Endodermal cell (in vitro differentiated cells): ENCODE measurements around the gene FEM1C. TPM values are rescaled to one million over a fixed set of nuclear protein-coding genes. Genes with fewer than 3 reads are reported as not detected.

Source experiments
- DNase-seq: peaks from one replicate; pipeline ENCODE4 v3.0.0-alpha.2; 2017
- H3K27ac ChIP-seq: 2 replicates; pipeline ENCODE4 v1.5.1; 2013; ENCODE audit warnings: mild to moderate bottlenecking, low read depth, low read length, moderate library complexity
- H3K27me3 ChIP-seq: 2 replicates; pipeline ENCODE4 v1.6.1; 2013; ENCODE audit warnings: mild to moderate bottlenecking, low read length, moderate library complexity; ENCODE audit not compliant: insufficient read depth, control insufficient read depth, poor library complexity, severe bottlenecking
- H3K36me3 ChIP-seq: 2 replicates; pipeline ENCODE4 v1.7.0; 2013; ENCODE audit warnings: mild to moderate bottlenecking, low read length, moderate library complexity; ENCODE audit not compliant: control insufficient read depth, insufficient read depth
- H3K4me1 ChIP-seq: one replicate; pipeline ENCODE4 v1.7.0; 2013; ENCODE audit warnings: low read length; ENCODE audit not compliant: control insufficient read depth, insufficient read depth
- H3K4me3 ChIP-seq: 2 replicates; pipeline ENCODE4 v1.5.1; 2013; ENCODE audit warnings: mild to moderate bottlenecking, low read length, moderate library complexity
- H3K9ac ChIP-seq: 2 replicates; pipeline ENCODE4 v1.6.1; 2013; ENCODE audit warnings: mild to moderate bottlenecking, low read length, moderate library complexity; ENCODE audit not compliant: poor library complexity, severe bottlenecking; ENCODE audit errors: extremely low read depth
- H3K9me3 ChIP-seq: 2 replicates; pipeline ENCODE4 v1.6.1; 2013; ENCODE audit warnings: mild to moderate bottlenecking, low read length, moderate library complexity; ENCODE audit not compliant: control insufficient read depth
- H3K27ac Mint-ChIP-seq: 2 replicates; pipeline ENCODE4 v1.8.0; 2020; ENCODE audit warnings: mixed read lengths
- H3K27me3 Mint-ChIP-seq: 2 replicates; pipeline ENCODE4 v1.8.0; 2021; ENCODE audit warnings: mild to moderate bottlenecking, mixed read lengths; ENCODE audit not compliant: insufficient read depth
- H3K36me3 Mint-ChIP-seq: 2 replicates; pipeline ENCODE4 v1.8.0; 2020; ENCODE audit warnings: low read depth, mixed read lengths
- H3K4me1 Mint-ChIP-seq: 2 replicates; pipeline ENCODE4 v1.8.0; 2020; ENCODE audit warnings: mixed read lengths
- H3K4me3 Mint-ChIP-seq: 2 replicates; pipeline ENCODE4 v1.8.0; 2020; ENCODE audit warnings: mild to moderate bottlenecking, moderate library complexity, mixed read lengths
- H3K9me3 Mint-ChIP-seq: 2 replicates; pipeline ENCODE4 v1.8.0; 2020; ENCODE audit warnings: mild to moderate bottlenecking, mixed read lengths
- CTCF ChIP-seq: fragments of 200-600 bp; sonication (generic); conservative IDR thresholded peaks from 2 replicates; pipeline ENCODE4 v1.5.0; 2021; ENCODE audit warnings: antibody characterized with exemption, mild to moderate bottlenecking
- WGBS, 2 experiments: methylation state at CpG; one replicate each; pipeline versions ENCODE4 v1.1.5 to v1.1.7; 2013; ENCODE audit warnings: missing lambda C conversion rate in 2 of 2, mixed read lengths in 1 of 2; ENCODE audit not compliant: insufficient coverage in 1 of 2, insufficient read length in 1 of 2; 5-methylcytosine and 5-hydroxymethylcytosine counted together
- total RNA-seq, 2 donors: library from RNA; stranded (reverse); fragmentation: NEBNext Ultra II Directional in 1 of 2; extraction: Animal tissue kit (Norgen Biotek cat#: 25700) in 1 of 2; gene quantifications; 2 replicates in 1 of 2; 3 replicates in 1 of 2; pipeline ENCODE4 v1.2.1, GENCODE V29; 2021

Gene FEM1C
- total RNA-seq, 2 donors from 2014 or later: 12.3 to 14.4 TPM

DNA sequence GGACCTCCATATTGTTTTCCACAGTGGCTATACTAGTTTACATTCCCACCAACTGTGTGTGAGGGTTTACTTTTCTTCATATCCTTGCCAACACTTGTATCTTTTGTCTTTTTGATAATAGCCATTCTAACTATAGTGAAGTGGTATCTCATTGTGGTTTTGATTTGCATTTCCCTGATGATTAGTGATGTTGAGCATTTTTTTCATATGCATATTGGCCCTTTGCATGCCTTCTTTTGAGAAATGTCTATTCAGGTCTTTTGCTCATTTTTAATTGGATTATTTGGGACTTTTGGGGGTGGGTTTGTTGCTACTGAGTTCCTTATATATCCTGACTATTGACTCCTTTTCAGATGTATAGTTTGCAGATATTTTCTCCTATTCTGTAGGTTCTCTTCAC lies 44.4 kb downstream of the FEM1C start:
- no peak overlapping the region for H3K4me3 ChIP-seq
- no peak overlapping the region for H3K9ac ChIP-seq
- Mint-ChIP-seq H3K27ac (no peak overlapping the region), H3K4me1 (no peaks in the 10 kb centered on the region), H3K27me3 (no peaks in the 10 kb centered on the region), H3K36me3 (no peaks in the 10 kb centered on the region), H3K4me3 (no peak overlapping the region), H3K9me3 (peaks cover 2% of the 10 kb centered on the region)
- H3K4me1 ChIP-seq: no peaks in the 10 kb centered on the region
- no peak for TF ChIP-seq CTCF
- no peaks in the 10 kb centered on the region for H3K27me3 ChIP-seq
- peaks cover 3% of the 10 kb centered on the region for H3K9me3 ChIP-seq
- DNase-seq: no peak
- no peaks in the 10 kb centered on the region for H3K36me3 ChIP-seq
- no peak overlapping the region for H3K27ac ChIP-seq

GRCh38 chr5:115496936-115497576 lies 47.5 kb downstream of the FEM1C start:
- Histone ChIP-seq H3K36me3 (no peaks in the 10 kb centered on the region), H3K4me1 (no peaks in the 10 kb centered on the region), H3K27me3 (no peaks in the 10 kb centered on the region), H3K9me3 (peaks cover 3% of the 10 kb centered on the region), H3K4me3 (no peak overlapping the region), H3K9ac (no peak overlapping the region), H3K27ac (no peak overlapping the region)
- no peaks in the 10 kb centered on the region for H3K9me3 Mint-ChIP-seq
- H3K4me1 Mint-ChIP-seq: peaks cover 7% of the 10 kb centered on the region
- DNase-seq: no peak
- WGBS, 2 experiments: 89 to 100% methylated on average over 2 to 5 of the region's 5 CpGs
- no peaks in the 10 kb centered on the region for H3K36me3 Mint-ChIP-seq
- no peak overlapping the region for H3K27ac Mint-ChIP-seq
- TF ChIP-seq CTCF: no peak
- no peaks in the 10 kb centered on the region for H3K27me3 Mint-ChIP-seq
- H3K4me3 Mint-ChIP-seq: no peak overlapping the region

- Histone ChIP-seq H3K4me1 (no peaks in the 10 kb centered on the region), H3K36me3 (no peaks in the 10 kb centered on the region), H3K4me3 (no peak overlapping the region), H3K27ac (no peak overlapping the region), H3K27me3 (no peaks in the 10 kb centered on the region), H3K9me3 (peaks cover 3% of the 10 kb centered on the region), H3K9ac (no peak overlapping the region)
- H3K4me1 Mint-ChIP-seq: peaks cover 7% of the 10 kb centered on the region
- WGBS, 2 experiments: 75 to 87% methylated on average over 1 to 6 of the region's 6 CpGs
- no peak for TF ChIP-seq CTCF
- no peaks in the 10 kb centered on the region for H3K9me3 Mint-ChIP-seq
- no peak for DNase-seq
- no peaks in the 10 kb centered on the region for H3K27me3 Mint-ChIP-seq
- H3K27ac Mint-ChIP-seq: no peak overlapping the region
- no peak overlapping the region for H3K4me3 Mint-ChIP-seq
- H3K36me3 Mint-ChIP-seq: no peaks in the 10 kb centered on the region
Measured at GRCh38 chr5:115494570-115495289, 49.8 kb downstream of the FEM1C start.
